GM10266 (cell line): Measurements from ENCODE around the gene ADAM11.

Experiments used
- DNase-seq: peaks from one replicate; pipeline ENCODE4 v3.0.0; 2012; ENCODE audit errors: extremely low spot score
- TF ChIP-seq, protein P1 (sequence below): IDR thresholded peaks from 2 replicates; pipeline ENCODE4 v1.5.1; 2012; ENCODE audit warnings: mild to moderate bottlenecking, low read depth; ENCODE audit not compliant: control insufficient read depth, insufficient read depth; ENCODE audit errors: missing control alignments

Gene ADAM11

DNA sequence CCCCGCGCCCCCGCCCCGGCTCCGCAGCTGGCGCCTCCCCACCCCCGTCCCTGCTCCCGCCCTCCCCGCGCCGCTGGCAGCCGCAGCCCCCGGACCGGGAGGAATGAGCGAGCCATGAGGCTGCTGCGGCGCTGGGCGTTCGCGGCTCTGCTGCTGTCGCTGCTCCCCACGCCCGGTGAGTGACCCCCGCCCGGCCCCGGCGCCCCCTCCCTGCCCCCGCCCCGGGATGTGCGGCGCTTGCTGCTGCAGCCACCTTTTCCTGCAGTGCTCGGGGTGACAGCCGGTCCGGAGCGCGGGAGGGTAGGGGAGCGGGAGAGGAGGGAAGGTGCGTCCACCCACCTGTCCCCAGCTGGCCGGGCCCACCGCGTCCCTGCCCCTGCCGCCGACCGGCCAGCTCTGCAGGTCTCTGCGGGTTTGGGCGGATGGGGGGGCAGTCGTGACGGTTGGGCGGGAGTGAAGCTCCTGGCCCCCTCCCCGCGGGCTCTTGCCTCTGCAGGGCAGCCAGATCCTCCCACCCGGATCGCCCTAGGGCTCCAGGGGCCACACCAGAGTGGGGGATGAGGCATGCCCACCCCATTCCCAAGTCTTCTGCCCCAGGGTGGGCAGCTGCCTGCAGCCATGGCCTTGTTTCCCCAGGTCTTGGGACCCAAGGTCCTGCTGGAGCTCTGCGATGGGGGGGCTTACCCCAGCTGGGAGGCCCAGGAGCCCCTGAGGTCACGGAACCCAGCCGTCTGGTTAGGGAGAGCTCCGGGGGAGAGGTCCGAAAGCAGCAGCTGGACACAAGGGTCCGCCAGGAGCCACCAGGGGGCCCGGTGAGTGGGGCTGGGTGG lies 513 bp downstream of the ADAM11 start:
- TF ChIP-seq, protein P1, sequence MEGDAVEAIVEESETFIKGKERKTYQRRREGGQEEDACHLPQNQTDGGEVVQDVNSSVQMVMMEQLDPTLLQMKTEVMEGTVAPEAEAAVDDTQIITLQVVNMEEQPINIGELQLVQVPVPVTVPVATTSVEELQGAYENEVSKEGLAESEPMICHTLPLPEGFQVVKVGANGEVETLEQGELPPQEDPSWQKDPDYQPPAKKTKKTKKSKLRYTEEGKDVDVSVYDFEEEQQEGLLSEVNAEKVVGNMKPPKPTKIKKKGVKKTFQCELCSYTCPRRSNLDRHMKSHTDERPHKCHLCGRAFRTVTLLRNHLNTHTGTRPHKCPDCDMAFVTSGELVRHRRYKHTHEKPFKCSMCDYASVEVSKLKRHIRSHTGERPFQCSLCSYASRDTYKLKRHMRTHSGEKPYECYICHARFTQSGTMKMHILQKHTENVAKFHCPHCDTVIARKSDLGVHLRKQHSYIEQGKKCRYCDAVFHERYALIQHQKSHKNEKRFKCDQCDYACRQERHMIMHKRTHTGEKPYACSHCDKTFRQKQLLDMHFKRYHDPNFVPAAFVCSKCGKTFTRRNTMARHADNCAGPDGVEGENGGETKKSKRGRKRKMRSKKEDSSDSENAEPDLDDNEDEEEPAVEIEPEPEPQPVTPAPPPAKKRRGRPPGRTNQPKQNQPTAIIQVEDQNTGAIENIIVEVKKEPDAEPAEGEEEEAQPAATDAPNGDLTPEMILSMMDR, result no peak
- no peak for DNase-seq

DNA sequence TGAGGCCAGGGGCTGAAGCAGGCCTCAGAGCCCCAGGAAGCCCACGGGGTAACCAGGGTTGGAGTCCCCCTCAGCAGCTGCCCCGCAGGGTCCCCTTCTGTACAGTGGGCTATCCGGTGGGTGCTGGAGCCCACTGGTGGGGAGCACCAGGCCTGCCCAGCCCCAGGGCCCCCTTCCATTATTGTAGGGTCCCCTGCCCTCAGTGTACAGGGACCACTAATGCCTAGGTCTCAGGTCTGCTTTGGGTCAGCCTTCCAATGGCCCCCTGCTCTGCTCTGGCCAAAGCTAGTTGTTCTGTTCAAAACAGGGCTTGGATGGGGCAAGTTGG lies 1.1 kb downstream of the ADAM11 start:
- no peak for DNase-seq
- TF ChIP-seq, protein P1, result no peak

DNA sequence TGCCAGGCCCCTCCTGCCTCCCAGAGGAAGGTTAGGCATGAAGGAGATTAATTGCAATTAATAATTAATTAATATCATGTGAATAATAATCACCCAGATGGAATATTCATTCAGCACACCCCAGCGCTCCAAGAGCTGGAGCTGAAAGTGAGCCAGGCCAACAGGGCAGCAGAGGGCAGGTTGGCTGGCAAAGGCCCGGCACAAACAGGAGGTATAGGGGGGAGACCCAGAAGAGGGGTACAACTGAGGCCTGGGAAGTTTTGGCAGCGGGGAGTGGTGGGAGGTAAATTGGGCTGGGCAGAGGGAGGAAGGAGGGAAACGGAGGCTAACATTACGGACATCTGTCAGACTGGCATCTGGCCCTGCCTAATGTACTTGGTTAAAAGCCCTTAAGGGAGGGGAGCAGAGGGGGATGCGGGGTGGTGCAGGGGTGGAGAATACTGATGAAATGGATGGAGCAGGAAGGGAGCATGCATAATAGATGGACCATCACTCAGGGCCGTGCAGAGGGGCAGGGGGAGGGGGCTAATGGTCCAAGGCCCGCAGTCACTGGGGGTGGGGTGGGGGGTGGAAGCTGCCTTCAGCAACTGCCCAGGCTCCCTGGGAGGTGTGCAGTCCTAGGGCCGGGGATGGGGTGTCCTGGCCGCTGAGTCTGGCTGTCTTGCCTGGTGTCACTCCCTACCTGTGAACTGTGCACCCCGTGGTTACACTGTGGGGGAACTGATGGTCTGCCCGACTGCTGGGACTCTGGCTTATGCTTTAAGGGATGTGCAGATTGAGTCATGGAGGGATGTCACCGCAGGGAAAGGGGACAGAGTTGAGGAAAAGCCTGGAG lies 1.9 kb downstream of the ADAM11 start:
- TF ChIP-seq, protein P1, result no peak
- DNase-seq, result no peak

DNA sequence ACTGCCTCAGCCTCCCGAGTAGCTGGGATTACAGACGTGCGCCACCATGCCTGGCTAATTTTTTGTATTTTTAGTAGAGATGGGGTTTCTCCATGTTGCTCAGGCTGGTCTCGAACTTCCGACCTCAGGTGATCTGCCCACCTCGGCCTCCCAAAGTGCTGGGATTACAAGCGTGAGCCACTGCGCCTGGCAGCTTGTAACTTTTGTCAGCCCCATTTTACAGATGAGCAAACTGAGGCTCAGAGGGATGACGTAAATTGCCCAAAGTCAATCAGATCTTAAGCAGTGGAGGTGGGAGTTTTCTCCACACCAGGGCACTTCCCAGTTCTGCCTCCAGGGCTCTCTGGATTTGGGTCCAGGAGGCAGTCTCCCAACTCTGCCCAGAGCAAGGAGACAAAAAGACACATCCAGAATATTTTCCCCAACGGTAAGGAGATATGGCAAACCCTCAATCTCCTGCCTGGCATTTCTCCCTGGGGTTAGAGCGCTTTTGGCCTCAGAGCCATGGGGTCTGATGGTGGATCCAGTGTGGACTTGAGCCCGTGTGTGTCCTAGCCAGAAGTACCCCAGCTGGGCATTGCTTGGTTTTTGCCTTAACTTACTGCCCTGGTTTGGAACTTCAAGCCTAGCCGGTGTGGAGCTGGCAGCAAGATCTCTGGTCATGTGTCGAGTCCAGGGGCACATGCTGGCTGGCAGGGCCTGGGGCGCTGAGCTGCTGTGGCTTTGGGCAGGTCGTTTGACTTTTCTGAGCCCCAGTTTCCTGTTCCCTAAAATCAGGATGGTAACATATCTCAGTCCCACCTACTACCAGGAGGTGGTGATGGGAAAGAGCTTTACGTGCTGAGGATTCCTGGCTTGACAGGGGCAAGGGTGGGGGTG lies 3.4 kb downstream of the ADAM11 start:
- TF ChIP-seq, protein P1, result no peak
- DNase-seq, result no peak

DNA sequence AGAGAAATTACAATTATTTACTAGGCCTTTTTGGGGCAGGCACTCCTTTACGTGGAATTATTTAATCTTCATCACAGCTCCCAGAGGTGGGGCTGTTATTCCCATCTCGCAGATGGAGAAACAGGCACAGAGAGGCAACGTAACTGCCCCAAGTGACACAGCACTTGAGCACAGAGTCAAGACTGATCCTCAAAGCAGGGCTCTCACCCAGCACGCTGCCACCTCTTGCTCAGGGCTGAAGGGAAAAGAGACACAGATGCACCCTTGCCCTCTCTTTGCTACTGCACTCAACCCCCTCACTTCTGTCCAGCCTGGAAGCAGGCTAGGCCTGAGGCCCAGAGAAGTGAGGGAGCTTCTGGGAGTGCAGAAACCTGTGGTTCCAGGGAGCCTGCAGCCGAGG lies 4.4 kb downstream of the ADAM11 start:
- no peak for DNase-seq
- TF ChIP-seq, protein P1, result no peak

DNA sequence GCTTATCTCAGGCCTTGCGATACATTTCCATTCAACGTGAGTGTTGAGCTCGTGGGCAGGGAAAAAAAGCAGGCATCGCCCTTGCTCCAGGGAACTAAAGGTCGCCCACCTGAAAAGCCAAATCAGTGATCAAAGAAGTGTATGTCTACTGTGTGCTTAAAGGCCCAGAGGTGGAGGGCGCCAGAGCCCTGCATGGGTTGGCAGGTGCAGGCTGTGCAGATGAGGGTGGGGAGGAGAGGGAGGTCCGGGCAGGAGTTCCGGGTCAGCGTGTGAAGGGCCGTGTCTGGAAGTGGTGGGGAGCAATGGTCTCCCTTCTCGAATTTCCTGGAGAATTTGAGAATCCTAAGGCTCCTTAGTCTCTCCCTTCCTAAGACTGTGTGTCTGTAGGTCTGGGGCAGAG lies 7.2 kb downstream of the ADAM11 start:
- DNase-seq, result no peak
- TF ChIP-seq, protein P1, result no peak
